MG63 (cell line): ENCODE measurements around the gene CCDC175. TPM values are rescaled to one million over a fixed set of nuclear protein-coding genes. Genes with fewer than 3 reads are reported as not detected.

Experiments used
- DNase-seq: peaks from one replicate; pipeline ENCODE4 v3.0.0-alpha.2; 2020
- H3K27me3 ChIP-seq: fragments of 250-450 bp; sonication (Bioruptor Pico); 2 replicates; pipeline ENCODE4 v1.5.1; 2020; ENCODE audit warnings: mild to moderate bottlenecking, moderate library complexity
- H3K36me3 ChIP-seq: fragments of 250-450 bp; sonication (Bioruptor Pico); 2 replicates; pipeline ENCODE4 v1.5.1; 2020; ENCODE audit warnings: mild to moderate bottlenecking, moderate library complexity
- H3K4me3 ChIP-seq: fragments of 250-450 bp; sonication (Bioruptor Pico); 2 replicates; pipeline ENCODE4 v1.5.1; 2020; ENCODE audit warnings: mild to moderate bottlenecking, moderate library complexity
- H3K9me3 ChIP-seq: fragments of 250-450 bp; sonication (Bioruptor Pico); 2 replicates; pipeline ENCODE4 v1.5.1; 2020; ENCODE audit warnings: mild to moderate bottlenecking, moderate library complexity
- total RNA-seq: library from RNA; depleted of rRNA; stranded (reverse); fragments of >200 nt; shearing (Covaris generic); gene quantifications from 2 replicates; pipeline ENCODE4 v1.2.3, GENCODE V29; 2014; ENCODE audit warnings: low replicate concordance

Gene CCDC175
- total RNA-seq, 1 experiment from 2014 or later: not detected

DNA sequence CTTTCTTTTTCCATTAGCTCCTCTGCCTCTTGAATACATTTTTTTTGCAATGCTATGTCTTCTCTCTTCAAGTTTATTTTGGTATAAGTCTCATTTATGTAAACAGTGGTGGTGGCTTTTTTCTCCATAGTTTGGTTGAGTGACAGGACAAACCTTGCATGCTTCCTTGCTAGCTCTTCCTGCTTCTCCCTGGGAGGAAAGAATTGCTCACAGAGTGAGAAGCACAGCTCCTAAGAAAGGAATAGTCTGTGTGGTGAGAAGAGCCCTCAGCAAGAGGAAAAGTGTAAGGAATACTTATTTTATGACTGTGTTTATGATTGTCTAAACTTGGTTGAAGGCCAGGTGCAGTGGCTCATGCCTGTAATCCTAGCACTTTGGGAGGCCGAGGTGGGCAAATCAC is 11.5 kb downstream of the CCDC175 start:
- Histone ChIP-seq H3K9me3 (no peaks in the 10 kb centered on the region), H3K27me3 (no peaks in the 10 kb centered on the region), H3K4me3 (no peak overlapping the region), H3K36me3 (no peaks in the 10 kb centered on the region)
- peak; percentile 2 for DNase-seq

- Histone ChIP-seq H3K9me3 (no peaks in the 10 kb centered on the region), H3K27me3 (no peaks in the 10 kb centered on the region), H3K4me3 (no peak overlapping the region), H3K36me3 (no peaks in the 10 kb centered on the region)
- no peak for DNase-seq
These were observed 12.2 kb downstream of the CCDC175 start for GRCh38 chr14:59564366-59564765.

- H3K9me3 ChIP-seq: no peaks in the 10 kb centered on the region
- no peak for DNase-seq
- no peaks in the 10 kb centered on the region for H3K27me3 ChIP-seq
- H3K4me3 ChIP-seq: no peak overlapping the region
- no peaks in the 10 kb centered on the region for H3K36me3 ChIP-seq
These were observed 29.3 kb downstream of the CCDC175 start for GRCh38 chr14:59547310-59547709.

GRCh38 chr14:59543873-59544272 is 32.7 kb downstream of the CCDC175 start:
- H3K9me3 ChIP-seq: no peaks in the 10 kb centered on the region
- no peaks in the 10 kb centered on the region for H3K27me3 ChIP-seq
- H3K36me3 ChIP-seq: no peaks in the 10 kb centered on the region
- H3K4me3 ChIP-seq: no peak overlapping the region
- DNase-seq: no peak

GRCh38 chr14:59541731-59542130 is 34.9 kb downstream of the CCDC175 start:
- DNase-seq: no peak
- H3K36me3 ChIP-seq: no peaks in the 10 kb centered on the region
- H3K4me3 ChIP-seq: no peak overlapping the region

GRCh38 chr14:59540852-59541251 is 35.8 kb downstream of the CCDC175 start:
- no peak for DNase-seq
- Histone ChIP-seq H3K36me3 (no peaks in the 10 kb centered on the region), H3K4me3 (no peak overlapping the region), H3K27me3 (no peaks in the 10 kb centered on the region), H3K9me3 (no peaks in the 10 kb centered on the region)

More at GRCh38 chr14:59541731-59542130, 34.9 kb downstream of the CCDC175 start:
- H3K9me3 ChIP-seq: no peaks in the 10 kb centered on the region
- no peaks in the 10 kb centered on the region for H3K27me3 ChIP-seq

DNA sequence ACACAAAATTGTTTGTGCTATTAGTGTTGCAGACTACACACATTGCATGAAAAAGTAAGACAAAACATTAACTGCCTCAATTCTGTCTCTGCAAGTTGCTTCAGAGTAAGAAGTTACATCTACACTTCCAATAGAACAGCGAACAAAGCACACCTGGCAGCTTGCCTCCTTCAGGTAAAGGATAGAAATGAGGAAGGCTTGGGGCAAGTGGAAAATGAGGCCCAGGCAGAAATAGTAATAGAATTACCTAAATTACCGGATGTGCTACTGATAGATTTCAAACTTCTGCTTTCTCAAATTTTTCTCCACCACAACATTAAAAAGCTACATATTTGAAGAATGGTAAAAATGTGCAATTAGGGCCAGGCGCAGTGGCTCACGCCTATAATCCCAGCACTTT is 37.7 kb downstream of the CCDC175 start:
- Histone ChIP-seq H3K4me3 (no peak overlapping the region), H3K36me3 (no peaks in the 10 kb centered on the region), H3K27me3 (no peaks in the 10 kb centered on the region), H3K9me3 (no peaks in the 10 kb centered on the region)
- DNase-seq: no peak

GRCh38 chr14:59537476-59537875 is 39.1 kb downstream of the CCDC175 start:
- no peaks in the 10 kb centered on the region for H3K9me3 ChIP-seq
- H3K27me3 ChIP-seq: no peaks in the 10 kb centered on the region
- no peaks in the 10 kb centered on the region for H3K36me3 ChIP-seq
- no peak overlapping the region for H3K4me3 ChIP-seq
- DNase-seq: no peak

DNA sequence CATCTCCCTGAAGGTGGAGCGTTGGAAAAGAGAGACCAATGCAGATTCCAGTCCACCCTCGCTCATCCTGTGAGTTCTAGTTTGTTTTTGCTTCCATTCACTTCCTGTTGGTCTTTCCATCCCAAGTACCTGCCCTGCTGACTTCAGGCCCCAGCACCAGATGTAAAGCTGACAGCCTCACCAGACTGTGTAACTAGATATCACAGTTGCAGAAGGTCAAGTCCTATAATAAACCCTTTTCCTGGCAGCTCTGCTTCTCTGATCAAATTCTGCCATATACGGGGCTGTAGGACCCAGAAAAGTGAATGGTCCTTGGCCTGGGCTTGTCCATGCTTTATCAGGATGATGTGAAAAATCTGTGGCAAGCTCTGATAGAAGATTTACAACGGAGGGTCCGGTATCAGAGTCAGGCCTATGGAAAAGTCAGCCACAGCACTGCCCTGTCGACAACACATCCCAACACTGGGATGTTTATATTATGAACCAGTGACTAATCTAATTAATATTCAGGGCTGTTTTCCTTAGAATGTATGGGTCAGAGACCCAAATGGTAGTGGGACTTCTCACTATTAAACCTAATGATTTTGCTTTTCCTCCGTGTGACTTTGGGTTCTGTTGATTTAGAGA is 42.1 kb downstream of the CCDC175 start:
- H3K4me3 ChIP-seq: no peak overlapping the region
- DNase-seq: no peak

GRCh38 chr14:59532419-59532818 is 44.2 kb downstream of the CCDC175 start:
- Histone ChIP-seq H3K36me3 (no peaks in the 10 kb centered on the region), H3K4me3 (no peak overlapping the region), H3K9me3 (0 out of 2 replicates have a peak, but pooled peaks cover 2% of the 10 kb centered on the region), H3K27me3 (no peaks in the 10 kb centered on the region)
- DNase-seq: no peak

More for the DNA sequence above, 42.1 kb downstream of the CCDC175 start:
- Histone ChIP-seq H3K36me3 (no peaks in the 10 kb centered on the region), H3K9me3 (no peaks in the 10 kb centered on the region), H3K27me3 (no peaks in the 10 kb centered on the region)

DNA sequence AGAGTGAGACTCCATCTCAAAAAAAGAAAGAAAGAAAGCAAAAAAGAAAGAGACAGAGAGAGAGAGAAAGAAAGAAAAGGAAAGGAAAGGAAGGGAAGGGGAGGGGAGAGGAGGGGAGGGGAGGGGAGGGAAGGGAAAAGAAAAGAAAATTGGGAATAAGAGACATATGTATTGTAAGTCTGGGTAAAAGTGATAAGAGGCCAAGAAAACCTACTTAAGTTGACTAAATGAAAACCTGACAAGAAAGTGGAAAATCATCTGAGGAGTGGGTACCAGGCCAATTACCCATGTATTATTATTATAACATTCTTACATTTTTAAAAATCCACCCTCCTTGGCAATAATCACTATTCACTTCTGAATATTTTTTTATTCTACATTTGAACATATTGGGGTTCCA is 46.3 kb downstream of the CCDC175 start:
- DNase-seq: no peak
- Histone ChIP-seq H3K4me3 (no peak overlapping the region), H3K9me3 (0 out of 2 replicates have a peak, but pooled peaks cover 2% of the 10 kb centered on the region), H3K27me3 (no peaks in the 10 kb centered on the region), H3K36me3 (no peaks in the 10 kb centered on the region)

DNA sequence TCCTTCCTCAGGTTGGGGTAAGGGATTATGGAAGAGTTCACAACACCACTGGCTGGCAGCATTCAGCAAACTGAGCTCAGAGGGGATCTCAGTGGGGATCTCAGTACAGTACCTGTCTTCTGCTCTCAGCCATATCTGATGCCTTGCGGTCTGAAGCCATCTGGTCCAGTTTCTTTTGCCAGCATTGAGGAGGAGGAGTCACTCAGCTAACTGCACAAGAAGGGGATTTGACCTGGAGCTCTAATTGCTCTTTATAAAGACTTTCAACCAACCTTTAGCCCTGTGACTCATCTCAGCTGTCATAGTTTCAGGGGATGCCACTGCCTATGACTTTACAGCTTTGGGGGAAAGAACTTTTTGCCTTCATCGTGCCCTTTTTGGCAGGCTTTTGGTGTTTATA is 47.4 kb downstream of the CCDC175 start:
- Histone ChIP-seq H3K36me3 (no peaks in the 10 kb centered on the region), H3K27me3 (no peaks in the 10 kb centered on the region), H3K4me3 (no peak overlapping the region), H3K9me3 (0 out of 2 replicates have a peak, but pooled peaks cover 2% of the 10 kb centered on the region)
- no peak for DNase-seq

- H3K27me3 ChIP-seq: no peaks in the 10 kb centered on the region
- H3K9me3 ChIP-seq: no peaks in the 10 kb centered on the region
- no peaks in the 10 kb centered on the region for H3K36me3 ChIP-seq
- DNase-seq: no peak
- no peak overlapping the region for H3K4me3 ChIP-seq
These were observed 56.4 kb downstream of the CCDC175 start for GRCh38 chr14:59520224-59520623.

GRCh38 chr14:59511916-59512575 is 64.6 kb downstream of the CCDC175 start:
- no peaks in the 10 kb centered on the region for H3K27me3 ChIP-seq
- no peaks in the 10 kb centered on the region for H3K9me3 ChIP-seq
- H3K4me3 ChIP-seq: no peak overlapping the region
- no peak for DNase-seq
- H3K36me3 ChIP-seq: no peaks in the 10 kb centered on the region

GRCh38 chr14:59510966-59511365 is 65.6 kb downstream of the CCDC175 start:
- no peaks in the 10 kb centered on the region for H3K27me3 ChIP-seq
- H3K36me3 ChIP-seq: no peaks in the 10 kb centered on the region
- H3K9me3 ChIP-seq: no peaks in the 10 kb centered on the region
- no peak overlapping the region for H3K4me3 ChIP-seq
- no peak for DNase-seq

DNA sequence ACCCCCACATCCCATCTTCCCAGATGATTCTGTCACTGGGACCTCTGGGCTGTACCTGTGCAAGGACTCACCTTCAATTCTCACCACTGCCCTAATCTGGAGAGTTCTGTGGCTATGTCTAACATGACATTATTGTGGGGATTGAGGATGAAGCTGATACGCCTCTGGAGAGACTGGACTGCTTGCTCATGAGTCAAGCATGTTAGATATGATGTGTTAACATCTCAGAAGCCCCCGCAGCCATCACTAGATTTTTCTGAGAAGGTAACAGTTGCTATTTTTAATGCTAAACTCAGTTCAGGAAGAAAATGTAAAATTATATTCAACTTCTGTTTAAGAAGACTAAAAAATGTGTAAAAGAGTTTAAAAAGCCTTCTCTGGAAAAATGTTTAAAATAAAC is 66.6 kb downstream of the CCDC175 start:
- Histone ChIP-seq H3K36me3 (no peaks in the 10 kb centered on the region), H3K9me3 (no peaks in the 10 kb centered on the region), H3K4me3 (no peak overlapping the region), H3K27me3 (no peaks in the 10 kb centered on the region)
- DNase-seq: no peak

DNA sequence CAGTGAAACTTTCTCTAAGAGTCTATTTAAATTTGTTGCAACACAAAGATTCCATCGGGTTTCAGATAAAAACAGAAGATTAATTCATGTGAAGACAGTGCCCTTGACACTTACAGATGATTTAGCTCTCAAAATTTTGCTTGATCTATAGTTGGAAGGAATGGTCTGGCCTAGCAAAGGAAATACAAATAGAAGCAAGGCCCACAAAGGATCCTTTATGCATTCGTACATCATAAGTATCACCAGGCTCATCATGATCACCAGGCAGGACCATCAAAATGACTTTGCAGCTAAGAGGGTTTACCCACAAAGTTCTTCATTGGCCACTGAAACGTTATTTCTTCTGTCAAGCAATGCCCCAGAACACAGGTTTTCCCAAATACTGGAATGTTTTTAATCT is 67.5 kb downstream of the CCDC175 start:
- no peak overlapping the region for H3K4me3 ChIP-seq
- no peaks in the 10 kb centered on the region for H3K9me3 ChIP-seq
- DNase-seq: no peak
- no peaks in the 10 kb centered on the region; the same call in 1 of the 2 replicates for H3K36me3 ChIP-seq
- no peaks in the 10 kb centered on the region for H3K27me3 ChIP-seq

DNA sequence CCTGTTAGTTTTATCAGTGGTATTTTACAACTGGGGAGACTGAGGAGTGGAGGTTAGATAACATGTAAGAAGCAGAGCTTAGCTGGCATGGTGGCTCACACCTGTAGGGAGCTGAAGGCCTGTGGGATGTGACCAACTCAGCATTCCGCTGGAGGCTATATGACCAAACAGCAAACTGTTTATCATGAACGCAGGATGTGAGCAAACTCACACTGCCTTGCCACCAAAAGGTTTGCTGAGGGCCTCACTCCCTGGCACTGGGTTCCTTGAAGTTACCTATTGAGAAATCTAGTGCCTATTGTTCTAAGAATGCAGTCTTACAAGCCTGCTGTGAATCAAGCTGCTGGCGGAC is 68.9 kb downstream of the CCDC175 start:
- no peaks in the 10 kb centered on the region; the same call in 1 of the 2 replicates for H3K36me3 ChIP-seq
- no peak for DNase-seq
- no peak overlapping the region for H3K4me3 ChIP-seq
- H3K27me3 ChIP-seq: no peaks in the 10 kb centered on the region
- no peaks in the 10 kb centered on the region for H3K9me3 ChIP-seq
